GM12892 (cell line): Measurements from ENCODE around the gene CPSF6.

Experiments used
- POLR2A ChIP-seq: IDR thresholded peaks from 2 replicates; pipeline ENCODE4 v1.6.1; 2011; ENCODE audit warnings: low read depth, low read length, control low read depth
- POLR2AphosphoS5 ChIP-seq: IDR thresholded peaks from 2 replicates; pipeline ENCODE4 v1.6.1; 2011; ENCODE audit warnings: low read depth, low read length, control low read depth

GRCh38 chr12:69211160-69211559 is 28.2 kb upstream of the CPSF6 start:
- TF ChIP-seq POLR2A = no peak
- no peak for TF ChIP-seq POLR2AphosphoS5
